HG02973 (cell line): ENCODE results near the gene ZNF169.
"Not testable (repeated sequence)": the region's sequence is repeated elsewhere in the genome, so short reads cannot be mapped to it uniquely, and the experiment has no call there.

Source experiments
- ATAC-seq: cut with Tn5 transposase; IDR thresholded peaks from one replicate; pipeline ENCODE4 v1.9.1; 2021; ENCODE audit warnings: moderate library complexity; ENCODE audit not compliant: unreplicated experiment

Gene ZNF169

DNA sequence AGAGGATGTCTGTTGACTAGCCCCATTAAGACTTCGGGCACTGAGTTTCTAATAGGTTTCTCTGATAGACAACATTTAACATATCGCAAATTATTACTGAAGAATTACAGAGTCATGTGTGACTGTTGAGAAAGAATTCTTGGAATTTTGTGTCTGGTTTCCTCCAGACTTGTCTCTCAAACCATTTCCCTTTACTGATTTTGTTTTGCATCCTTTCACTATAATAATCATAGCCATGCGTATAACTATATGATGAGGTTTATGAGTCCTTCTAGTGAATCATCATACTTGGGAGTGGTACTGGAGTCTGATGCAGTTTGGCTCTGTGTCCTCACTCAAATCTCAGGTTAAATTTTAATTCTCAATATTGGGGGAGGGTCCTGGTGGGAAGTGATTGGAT lies 27.0 kb downstream of the ZNF169 start:
- ATAC-seq: no peak

- ATAC-seq: no peak
Measured at GRCh38 chr9:94287877-94288513, 28.9 kb downstream of the ZNF169 start.

GRCh38 chr9:94289691-94290090 lies 30.6 kb downstream of the ZNF169 start:
- ATAC-seq: no peak

- no peak for ATAC-seq
Measured at GRCh38 chr9:94298949-94299599, 40.0 kb downstream of the ZNF169 start.

GRCh38 chr9:94300470-94301301 lies 41.6 kb downstream of the ZNF169 start:
- ATAC-seq: no peak

GRCh38 chr9:94301583-94301982 lies 42.5 kb downstream of the ZNF169 start:
- no peak for ATAC-seq

DNA sequence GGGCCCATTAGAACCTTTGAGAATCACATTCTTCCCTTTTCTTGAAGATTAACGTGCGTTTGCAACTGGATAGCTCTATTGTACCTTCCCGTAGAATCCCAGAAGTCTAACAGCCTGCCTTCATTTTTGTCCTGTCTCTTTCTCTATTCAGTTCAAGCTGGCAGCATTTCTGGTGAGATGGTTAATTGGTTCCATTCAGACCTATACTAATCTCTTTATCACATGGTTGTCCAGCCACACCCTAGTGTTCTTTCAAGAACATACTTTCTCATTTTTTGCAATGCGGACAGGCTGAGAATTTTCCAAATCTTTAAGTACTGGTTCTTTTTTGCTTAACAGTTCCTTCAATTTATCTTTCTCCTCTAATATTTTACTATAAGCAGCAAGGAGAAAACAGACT lies 43.3 kb downstream of the ZNF169 start:
- ATAC-seq: no peak

DNA sequence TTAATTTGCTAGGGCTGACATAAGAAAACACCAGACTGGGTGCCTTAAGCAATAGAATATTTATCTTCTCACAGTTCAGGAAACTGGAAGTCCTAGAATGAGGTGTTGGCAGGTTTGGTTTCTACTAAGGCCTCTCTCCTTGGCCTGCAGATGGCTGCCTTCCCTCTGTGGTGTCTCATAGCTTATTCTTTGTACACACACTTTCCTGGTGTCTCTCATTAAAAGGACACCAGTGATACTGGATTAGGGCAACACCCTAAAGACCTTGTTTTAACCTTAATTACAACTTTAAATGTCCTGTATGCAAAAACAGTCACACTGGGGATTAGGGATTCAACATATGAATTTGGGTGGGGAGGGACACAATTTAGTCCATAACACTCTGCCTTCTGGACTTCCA lies 44.2 kb downstream of the ZNF169 start:
- ATAC-seq: no peak

DNA sequence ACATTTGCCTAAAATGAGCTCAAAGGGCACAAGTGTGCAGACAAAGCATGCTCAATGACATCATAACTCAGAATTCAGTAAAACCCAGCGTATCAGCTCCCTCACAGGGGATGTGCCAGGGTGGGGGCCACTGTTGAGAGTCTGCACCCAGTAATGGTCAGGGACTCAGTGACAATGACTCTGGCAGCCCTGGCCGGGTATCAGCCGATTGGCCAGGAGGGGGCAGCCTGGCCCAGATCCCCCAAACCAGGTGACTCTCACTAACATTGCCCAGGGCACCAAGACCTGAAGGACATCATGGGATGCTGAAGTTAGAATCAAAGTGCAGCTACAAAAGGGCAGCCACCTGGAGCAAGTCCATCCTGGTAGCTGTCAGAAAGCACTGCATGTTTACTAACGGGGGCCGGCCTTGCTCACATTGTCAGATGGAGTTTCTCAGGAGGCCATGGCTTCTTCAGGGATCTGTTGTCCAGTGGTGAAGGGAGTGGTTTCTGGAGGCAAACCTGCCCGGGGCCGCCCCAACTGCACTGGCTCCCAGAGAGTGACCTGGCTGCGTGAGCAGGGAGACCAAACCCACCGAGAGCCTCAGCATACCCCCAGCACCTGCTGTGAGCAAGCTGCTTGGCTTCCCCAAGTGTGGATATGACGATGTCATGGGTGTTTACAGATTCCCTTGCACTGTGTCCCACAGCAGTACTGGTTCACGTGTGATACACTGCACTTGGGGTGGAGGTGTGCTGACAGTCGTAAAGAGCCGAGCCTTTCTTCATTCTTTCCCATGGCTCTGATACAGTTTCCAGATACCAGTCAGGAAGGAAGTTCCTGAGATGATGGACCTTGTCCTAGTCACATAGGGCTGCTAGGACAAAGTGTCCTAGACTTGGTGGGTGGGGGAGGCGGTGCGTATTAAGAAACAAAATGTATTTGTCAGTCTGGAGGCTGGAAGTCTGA lies 56.2 kb downstream of the ZNF169 start:
- not testable (repeated sequence) for ATAC-seq

DNA sequence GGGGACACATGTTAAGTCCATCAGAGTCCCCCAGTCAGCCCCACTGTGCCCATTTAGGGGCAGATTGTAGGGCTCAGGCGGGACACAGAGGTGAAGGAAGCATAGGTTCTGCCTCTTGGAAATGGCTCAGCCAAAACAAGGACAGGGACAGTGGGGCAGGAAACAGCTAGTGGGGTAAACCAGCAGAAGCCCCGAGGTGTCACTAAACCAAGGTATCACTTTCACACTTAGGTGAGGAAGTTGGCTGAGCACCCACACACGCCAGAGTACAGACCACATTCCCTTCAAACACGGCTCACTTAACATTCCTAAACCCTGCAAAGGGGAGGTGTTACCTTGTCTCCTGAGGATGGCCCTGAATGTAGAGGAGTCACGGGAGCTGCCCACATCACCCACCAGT lies 57.1 kb downstream of the ZNF169 start:
- peak; percentile 70 for ATAC-seq

DNA sequence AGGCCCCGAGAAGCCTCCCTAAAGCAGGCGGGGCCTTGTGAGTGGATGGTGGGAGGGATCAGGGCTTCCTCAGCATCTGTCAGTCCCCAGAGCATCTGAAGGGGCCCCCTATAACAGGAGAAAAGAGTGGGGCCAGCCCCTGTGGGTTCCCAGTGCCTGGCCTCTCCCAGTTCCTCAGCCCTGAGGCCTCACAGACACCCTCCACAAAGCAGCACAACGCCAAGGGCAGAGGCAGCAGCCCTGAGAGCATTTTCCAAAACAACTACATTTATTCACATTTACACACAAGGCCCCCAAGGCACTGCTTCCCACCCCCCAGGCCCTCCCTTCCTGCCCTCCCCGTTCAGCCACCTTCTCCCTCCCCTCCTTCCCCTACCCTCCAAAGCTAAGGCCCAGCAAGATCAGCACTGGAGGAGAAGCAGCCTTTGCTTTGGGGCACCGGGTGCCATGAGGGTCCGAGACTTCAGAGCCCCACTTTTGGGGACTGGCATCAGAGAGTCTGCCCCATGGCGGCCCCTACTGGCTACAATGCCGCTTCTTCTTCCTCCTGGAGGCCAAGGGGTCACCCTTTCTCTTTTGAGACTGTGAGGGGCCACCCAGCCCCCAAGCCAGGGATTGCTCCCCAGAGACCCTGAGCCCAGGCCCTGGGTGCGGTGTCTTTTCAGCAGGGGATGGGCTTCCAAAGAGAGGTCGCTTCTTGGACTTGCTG lies 59.0 kb downstream of the ZNF169 start:
- not testable (repeated sequence) for ATAC-seq

- not testable (repeated sequence) for ATAC-seq
Measured at GRCh38 chr9:94322342-94322940, 63.3 kb downstream of the ZNF169 start.

DNA sequence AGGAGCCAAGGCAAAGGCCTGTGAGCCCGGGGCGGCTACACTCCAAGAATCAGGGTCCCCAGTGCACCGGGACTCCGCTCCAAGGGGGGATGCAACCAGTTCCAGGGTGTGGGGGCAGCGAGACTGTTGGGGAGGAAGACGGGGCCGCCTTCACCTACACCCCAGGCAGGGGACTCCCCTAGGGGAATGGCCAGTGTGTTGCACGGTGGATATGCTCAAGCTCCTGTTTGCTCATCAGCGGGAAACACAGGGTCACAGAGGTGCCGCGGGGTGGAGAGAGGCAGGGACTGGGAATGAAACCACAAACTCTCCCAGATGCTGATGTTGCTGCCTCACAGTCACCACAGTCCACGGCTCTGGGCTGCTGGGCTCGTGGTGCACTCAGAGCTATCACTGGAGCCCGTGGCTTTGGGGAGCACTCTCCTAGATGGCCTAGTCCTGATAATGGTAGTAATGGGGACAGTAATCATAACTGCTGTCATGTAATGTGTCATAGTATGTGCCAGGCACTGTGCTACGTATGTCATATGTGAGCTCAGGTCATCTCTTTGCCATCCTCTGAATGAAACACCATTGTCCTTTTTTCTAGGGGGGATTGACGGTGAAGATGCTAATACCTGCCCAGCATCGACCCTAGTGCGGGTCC lies 64.2 kb downstream of the ZNF169 start:
- not testable (repeated sequence) for ATAC-seq

GRCh38 chr9:94325583-94325982 lies 66.5 kb downstream of the ZNF169 start:
- not testable (repeated sequence) for ATAC-seq

DNA sequence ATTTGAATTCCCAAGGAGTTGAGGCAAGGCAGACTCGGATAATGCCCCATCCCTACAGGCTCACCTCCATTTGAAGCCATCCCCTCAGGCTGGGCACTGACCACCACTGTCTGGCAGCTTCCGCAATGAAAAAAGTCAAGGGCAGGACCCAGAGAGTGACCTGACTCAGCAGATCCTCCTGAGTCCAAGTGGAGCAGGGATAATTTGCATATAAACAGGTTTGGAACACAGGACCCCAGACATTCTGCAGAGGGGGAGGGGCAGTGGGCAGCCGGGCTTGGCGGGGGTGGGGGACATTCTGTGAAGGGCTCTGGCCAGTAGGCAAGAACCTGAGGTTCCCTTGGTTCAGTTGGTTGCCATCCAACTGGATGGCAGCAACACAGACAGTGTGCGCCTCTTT lies 69.4 kb downstream of the ZNF169 start, which contains the start of gene NUTM2F:
TSS of gene NUTM2F (minus strand) at position 101 of the 400 bp plus-strand sequence. CDS start at position 80, 21 bp downstream.
- not testable (repeated sequence) for ATAC-seq

GRCh38 chr9:94336445-94336844 lies 77.3 kb downstream of the ZNF169 start:
- ATAC-seq: not testable (repeated sequence)

GRCh38 chr9:94338723-94339122 lies 79.6 kb downstream of the ZNF169 start:
- ATAC-seq: not testable (repeated sequence)

- not testable (repeated sequence) for ATAC-seq
Measured at GRCh38 chr9:94339657-94340056, 80.6 kb downstream of the ZNF169 start.

DNA sequence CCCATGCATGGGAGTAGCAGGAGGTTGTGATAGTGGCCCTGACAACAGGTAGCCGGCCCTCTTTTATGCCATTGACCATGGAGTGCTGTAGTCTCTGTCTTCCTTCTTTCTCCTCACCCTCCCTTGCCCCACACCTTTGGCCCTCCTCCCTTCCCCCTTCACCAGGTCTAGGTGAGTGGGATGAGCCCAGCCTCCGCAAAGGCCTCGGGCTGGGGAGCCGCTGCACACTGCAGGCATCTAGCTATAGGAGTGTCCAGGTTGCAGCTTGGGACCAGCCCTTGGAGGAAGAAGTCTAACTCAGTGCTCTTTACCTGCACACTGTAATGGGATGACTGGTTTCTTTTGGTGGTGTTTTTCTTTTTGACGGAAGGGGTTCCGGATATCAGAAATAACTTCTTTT lies 81.7 kb downstream of the ZNF169 start:
- not testable (repeated sequence) for ATAC-seq
